GM21723 (cell line): Measurements from ENCODE around the gene TMBIM1.

ENCODE experiments used
- ATAC-seq: cut with Tn5 transposase; IDR thresholded peaks from one replicate; pipeline ENCODE4 v1.9.1; 2021; ENCODE audit warnings: mild to moderate bottlenecking, moderate library complexity; ENCODE audit not compliant: unreplicated experiment

TMBIM1 gene

GRCh38 chr2:218292048-218293014 lies at the start of gene TMBIM1:
TSS of gene TMBIM1 (minus strand) at chr2:218292503. CDS start at chr2:218282141, 10,362 bp downstream.
- peak; percentile 75 for ATAC-seq

GRCh38 chr2:218341381-218341780 lies 49.1 kb upstream of the TMBIM1 start:
- ATAC-seq: no peak

- no peak for ATAC-seq
Observed at GRCh38 chr2:218340656-218341055, 48.4 kb upstream of the TMBIM1 start.

- ATAC-seq: no peak
Observed at GRCh38 chr2:218334531-218334930, 42.2 kb upstream of the TMBIM1 start.

GRCh38 chr2:218332920-218333645 lies 40.8 kb upstream of the TMBIM1 start:
- ATAC-seq: no peak

GRCh38 chr2:218332288-218332687 lies 40.0 kb upstream of the TMBIM1 start:
- no peak for ATAC-seq

GRCh38 chr2:218331745-218332144 lies 39.4 kb upstream of the TMBIM1 start:
- ATAC-seq: no peak

- ATAC-seq: peak; percentile 44
Observed at GRCh38 chr2:218329826-218330593, 37.7 kb upstream of the TMBIM1 start.

- ATAC-seq: peak; percentile 43
Observed at GRCh38 chr2:218329027-218329825, 36.9 kb upstream of the TMBIM1 start.

GRCh38 chr2:218328294-218328693 lies 36.0 kb upstream of the TMBIM1 start:
- ATAC-seq: no peak

- no peak for ATAC-seq
Observed at GRCh38 chr2:218327451-218328210, 35.3 kb upstream of the TMBIM1 start.

GRCh38 chr2:218326315-218326714 lies 34.0 kb upstream of the TMBIM1 start:
- no peak for ATAC-seq

- ATAC-seq: no peak
Observed at GRCh38 chr2:218325566-218326160, 33.4 kb upstream of the TMBIM1 start.

GRCh38 chr2:218323526-218324472 lies 31.5 kb upstream of the TMBIM1 start:
- no peak for ATAC-seq

GRCh38 chr2:218322768-218323525 lies 30.6 kb upstream of the TMBIM1 start:
- ATAC-seq: peak; percentile 72

- ATAC-seq: no peak
Observed at GRCh38 chr2:218320704-218321336, 28.5 kb upstream of the TMBIM1 start.
